ENCODE measurements around the gene ZNF536. TPM values are rescaled to one million over a fixed set of nuclear protein-coding genes. Genes with fewer than 3 reads are reported as not detected.
"Not testable (repeated sequence)": the region's sequence is repeated elsewhere in the genome, so short reads cannot be mapped to it uniquely, and the experiment has no call there.

ZNF536 gene
- total RNA-seq, 2 donors from 2014 or later, result not detected

DNA sequence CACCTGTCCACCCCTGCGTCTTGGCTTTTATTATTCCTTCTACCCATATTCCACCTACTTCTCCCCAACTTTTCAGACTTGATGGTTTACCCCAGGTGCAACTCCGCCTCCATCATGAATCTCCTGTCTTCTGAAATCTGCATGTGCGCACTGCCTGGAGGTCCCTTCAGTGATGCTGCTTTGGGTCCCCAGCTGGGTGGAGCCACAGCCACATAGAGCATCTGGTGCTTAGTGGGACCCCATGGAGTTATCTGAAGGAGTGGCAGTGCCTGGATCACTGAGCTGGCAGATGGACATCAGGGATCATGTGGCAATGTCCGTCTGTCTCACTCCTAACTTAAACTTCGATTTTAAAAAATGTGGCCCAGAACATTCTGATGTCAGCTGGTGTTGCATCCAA lies 13.5 kb downstream of the ZNF536 start:
- H3K27ac Mint-ChIP-seq, result no peak overlapping the region
- no peak for ATAC-seq (replicated peaks)
- no peak overlapping the region for H3K4me3 Mint-ChIP-seq
- H3K4me1 Mint-ChIP-seq, result no peaks in the 10 kb centered on the region
- H3K36me3 Mint-ChIP-seq (ENCODE audit: low read depth), result no peaks in the 10 kb centered on the region
- H3K9me3 Mint-ChIP-seq, result no peaks in the 10 kb centered on the region
- H3K27me3 Mint-ChIP-seq, result peaks cover 12% of the 10 kb centered on the region

DNA sequence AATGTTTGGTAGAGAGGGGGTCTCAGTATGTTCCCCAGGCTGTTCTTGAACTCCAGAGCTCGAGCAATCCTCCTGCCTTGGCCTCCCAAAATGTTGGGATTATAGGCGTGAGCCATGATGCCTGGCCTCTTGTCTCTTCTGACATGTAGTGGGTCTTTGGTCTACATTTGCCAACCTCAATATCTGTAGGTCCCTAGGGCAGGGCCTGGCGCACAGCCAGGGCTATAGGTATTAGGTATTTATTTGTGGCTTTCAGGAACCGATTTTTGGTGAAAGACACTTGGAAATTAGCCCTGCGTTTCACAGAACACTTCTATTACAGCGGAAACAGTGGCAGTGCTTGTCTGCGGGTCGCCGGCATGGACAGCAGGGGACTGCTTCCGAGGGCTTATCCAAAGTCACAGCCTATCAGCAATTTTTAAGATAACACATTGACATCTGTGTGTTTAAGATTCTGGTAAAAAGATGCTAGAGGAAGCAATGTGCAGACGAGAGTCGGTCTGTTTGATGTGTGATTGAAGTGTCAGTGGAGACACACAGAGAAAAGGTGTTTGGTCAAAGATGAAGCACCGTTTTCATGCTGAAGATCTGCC lies 14.5 kb downstream of the ZNF536 start:
- no peak for ATAC-seq (replicated peaks)
- H3K4me3 Mint-ChIP-seq, result no peak overlapping the region
- no peaks in the 10 kb centered on the region for H3K36me3 Mint-ChIP-seq (ENCODE audit: low read depth)
- peaks cover 8% of the 10 kb centered on the region for H3K27me3 Mint-ChIP-seq
- H3K27ac Mint-ChIP-seq, result no peak overlapping the region
- no peaks in the 10 kb centered on the region for H3K9me3 Mint-ChIP-seq
- no peaks in the 10 kb centered on the region for H3K4me1 Mint-ChIP-seq

- H3K4me1 Mint-ChIP-seq, result no peaks in the 10 kb centered on the region
- no peaks in the 10 kb centered on the region for H3K36me3 Mint-ChIP-seq (ENCODE audit: low read depth)
- H3K4me3 Mint-ChIP-seq, result no peak overlapping the region
- H3K27me3 Mint-ChIP-seq, result peaks cover 8% of the 10 kb centered on the region
- H3K9me3 Mint-ChIP-seq, result no peaks in the 10 kb centered on the region
- no peak overlapping the region for H3K27ac Mint-ChIP-seq
- ATAC-seq (replicated peaks), result no peak
Observed at GRCh38 chr19:30387311-30388115, 15.3 kb downstream of the ZNF536 start.

GRCh38 chr19:30388327-30388726 lies 16.1 kb downstream of the ZNF536 start:
- H3K36me3 Mint-ChIP-seq (ENCODE audit: low read depth), result no peaks in the 10 kb centered on the region
- no peak overlapping the region for H3K4me3 Mint-ChIP-seq
- peaks cover 9% of the 10 kb centered on the region for H3K27me3 Mint-ChIP-seq
- ATAC-seq (replicated peaks), result no peak
- H3K27ac Mint-ChIP-seq, result no peak overlapping the region
- H3K4me1 Mint-ChIP-seq, result no peaks in the 10 kb centered on the region
- H3K9me3 Mint-ChIP-seq, result no peaks in the 10 kb centered on the region

DNA sequence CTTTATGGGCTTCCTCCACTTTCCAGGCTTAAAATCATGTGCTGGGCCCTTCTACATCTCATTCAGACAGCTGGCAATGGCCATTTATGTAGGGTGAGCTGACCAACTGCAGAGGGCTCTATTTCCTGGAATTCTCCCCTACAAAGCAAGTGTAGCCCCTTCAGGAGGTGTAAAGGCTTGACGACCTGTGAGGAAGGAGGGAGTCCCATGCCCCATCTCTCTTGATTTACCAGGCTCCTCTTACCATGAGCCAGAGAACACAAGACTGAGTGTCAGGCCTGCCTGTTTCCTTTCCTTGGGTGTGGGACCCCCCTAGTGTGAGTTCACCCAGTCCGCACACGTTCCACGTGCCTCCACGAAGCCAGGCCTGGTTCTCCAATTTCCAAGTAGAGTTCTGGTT lies 16.6 kb downstream of the ZNF536 start:
- H3K9me3 Mint-ChIP-seq, result no peaks in the 10 kb centered on the region
- H3K4me1 Mint-ChIP-seq, result no peaks in the 10 kb centered on the region

GRCh38 chr19:30390356-30390988 lies 18.3 kb downstream of the ZNF536 start:
- H3K9me3 Mint-ChIP-seq, result no peaks in the 10 kb centered on the region
- no peak overlapping the region for H3K27ac Mint-ChIP-seq
- no peaks in the 10 kb centered on the region for H3K36me3 Mint-ChIP-seq (ENCODE audit: low read depth)
- no peak for ATAC-seq (replicated peaks)
- peaks cover 15% of the 10 kb centered on the region for H3K27me3 Mint-ChIP-seq
- H3K4me3 Mint-ChIP-seq, result no peak overlapping the region
- H3K4me1 Mint-ChIP-seq, result no peaks in the 10 kb centered on the region

More for the DNA sequence above, 16.6 kb downstream of the ZNF536 start:
- no peak for ATAC-seq (replicated peaks)
- H3K4me3 Mint-ChIP-seq, result no peak overlapping the region
- H3K27me3 Mint-ChIP-seq, result peaks cover 14% of the 10 kb centered on the region
- H3K27ac Mint-ChIP-seq, result no peak overlapping the region
- no peaks in the 10 kb centered on the region for H3K36me3 Mint-ChIP-seq (ENCODE audit: low read depth)

GRCh38 chr19:30391052-30391451 lies 18.9 kb downstream of the ZNF536 start:
- Mint-ChIP-seq H3K27ac (no peak overlapping the region), H3K4me3 (no peak overlapping the region), H3K27me3 (peaks cover 15% of the 10 kb centered on the region), H3K36me3 (ENCODE audit: low read depth) (no peaks in the 10 kb centered on the region), H3K4me1 (no peaks in the 10 kb centered on the region), H3K9me3 (no peaks in the 10 kb centered on the region)
- no peak for ATAC-seq (replicated peaks)

DNA sequence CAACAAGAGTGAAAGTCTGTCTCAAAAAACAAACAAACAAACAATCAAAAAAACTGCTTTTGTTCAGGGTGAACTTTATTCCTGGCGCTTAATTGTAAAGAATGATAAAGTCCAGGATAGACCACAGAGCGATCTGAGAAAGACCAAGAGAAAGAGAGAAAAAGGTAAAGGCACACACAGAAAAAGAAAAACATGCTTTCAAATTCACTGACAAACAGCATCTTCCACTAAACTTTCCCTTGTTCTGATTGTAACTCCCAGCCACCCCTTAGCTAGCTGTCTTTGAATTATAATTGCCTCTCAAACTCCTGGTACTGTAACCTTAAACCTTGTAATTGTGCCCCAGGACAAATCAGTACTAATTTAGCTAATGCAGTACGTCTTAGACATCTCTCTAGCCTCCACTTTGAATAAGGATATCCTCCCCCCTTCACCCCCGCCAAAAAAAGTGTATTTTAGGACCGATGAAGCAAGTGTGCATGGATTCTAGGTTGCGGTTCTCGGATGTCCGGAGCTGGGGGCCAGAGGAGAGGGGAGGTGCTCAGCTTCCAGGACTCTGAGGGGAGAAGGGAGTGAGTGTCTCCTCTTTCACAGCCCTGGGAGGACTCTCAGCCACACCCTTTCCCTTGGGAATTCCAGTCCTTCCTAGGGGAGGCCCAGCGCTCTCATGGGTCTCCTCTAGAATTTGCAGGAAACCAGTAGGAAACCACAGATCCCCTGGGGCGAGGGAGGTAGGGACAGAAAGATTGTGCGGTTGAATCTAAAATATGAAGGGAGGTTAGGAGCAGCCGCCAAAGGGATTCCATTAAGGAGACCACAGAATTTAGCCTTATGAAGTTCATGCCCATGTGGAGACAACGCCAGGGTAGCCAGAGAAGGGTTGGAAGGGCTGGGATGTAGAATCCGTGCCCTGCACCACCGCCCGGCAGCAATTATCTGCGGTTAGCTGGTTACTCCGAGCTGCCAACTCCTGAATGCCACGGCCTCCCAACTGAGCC lies 19.7 kb downstream of the ZNF536 start:
- H3K27ac Mint-ChIP-seq, result no peak overlapping the region
- peaks cover 15% of the 10 kb centered on the region for H3K27me3 Mint-ChIP-seq
- H3K36me3 Mint-ChIP-seq (ENCODE audit: low read depth), result no peaks in the 10 kb centered on the region
- H3K4me1 Mint-ChIP-seq, result no peaks in the 10 kb centered on the region
- no peaks in the 10 kb centered on the region for H3K9me3 Mint-ChIP-seq
- no peak overlapping the region for H3K4me3 Mint-ChIP-seq
- ATAC-seq (replicated peaks), result no peak

- H3K27ac Mint-ChIP-seq, result no peak overlapping the region
- H3K4me3 Mint-ChIP-seq, result no peak overlapping the region
- peak; percentile 44 for ATAC-seq (replicated peaks)
- no peaks in the 10 kb centered on the region for H3K4me1 Mint-ChIP-seq
- H3K36me3 Mint-ChIP-seq (ENCODE audit: low read depth), result no peaks in the 10 kb centered on the region
- H3K9me3 Mint-ChIP-seq, result no peaks in the 10 kb centered on the region
- peaks cover 12% of the 10 kb centered on the region for H3K27me3 Mint-ChIP-seq
Observed at GRCh38 chr19:30393046-30393445, 20.9 kb downstream of the ZNF536 start.

DNA sequence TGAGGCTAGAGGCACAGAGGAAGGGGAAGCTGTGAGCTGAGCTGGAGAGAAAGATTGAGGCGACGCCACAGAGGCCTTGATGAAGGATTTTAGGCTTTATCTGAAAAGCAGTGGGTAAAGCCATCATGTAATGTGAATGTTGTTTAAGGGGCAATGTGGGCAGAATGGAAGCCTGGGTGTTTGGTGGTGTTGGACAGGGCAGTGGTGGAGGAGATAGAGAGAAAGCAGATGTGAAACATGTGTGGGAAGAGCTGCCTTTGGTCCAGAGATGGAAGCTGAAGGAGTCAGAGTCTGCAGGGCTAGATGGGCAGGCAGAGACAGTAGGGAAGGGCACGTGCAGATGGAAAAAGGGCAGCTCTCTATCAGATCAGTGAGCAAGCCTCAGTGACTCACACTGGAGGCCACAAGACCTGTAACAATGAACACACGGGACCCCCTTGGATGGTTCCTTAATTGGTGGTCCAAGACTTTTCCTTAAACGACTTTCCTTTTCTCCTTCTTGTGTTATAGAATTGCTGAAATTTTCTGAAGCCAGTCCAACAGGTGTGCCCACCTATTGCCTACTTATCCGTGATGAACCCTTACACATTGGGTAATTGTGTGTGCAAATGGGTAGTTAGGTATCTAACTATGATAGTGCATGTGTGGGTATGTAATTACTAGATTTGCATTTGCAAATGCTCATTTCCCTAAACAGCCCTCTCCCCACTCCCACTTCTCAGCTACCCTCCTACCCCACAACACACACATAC lies 21.7 kb downstream of the ZNF536 start:
- no peaks in the 10 kb centered on the region for H3K36me3 Mint-ChIP-seq (ENCODE audit: low read depth)
- H3K27me3 Mint-ChIP-seq, result peaks cover 9% of the 10 kb centered on the region
- H3K9me3 Mint-ChIP-seq, result no peaks in the 10 kb centered on the region
- no peak overlapping the region for H3K27ac Mint-ChIP-seq
- no peak overlapping the region for H3K4me3 Mint-ChIP-seq
- ATAC-seq (replicated peaks), result no peak
- H3K4me1 Mint-ChIP-seq, result no peaks in the 10 kb centered on the region

- Mint-ChIP-seq H3K4me1 (no peaks in the 10 kb centered on the region), H3K36me3 (ENCODE audit: low read depth) (no peaks in the 10 kb centered on the region), H3K9me3 (no peaks in the 10 kb centered on the region), H3K4me3 (no peak overlapping the region), H3K27me3 (peaks cover 7% of the 10 kb centered on the region), H3K27ac (no peak overlapping the region)
- ATAC-seq (replicated peaks), result no peak
Observed at GRCh38 chr19:30394481-30395151, 22.4 kb downstream of the ZNF536 start.

GRCh38 chr19:30395283-30395682 lies 23.1 kb downstream of the ZNF536 start:
- no peak for ATAC-seq (replicated peaks)
- Mint-ChIP-seq H3K4me1 (no peaks in the 10 kb centered on the region), H3K36me3 (ENCODE audit: low read depth) (no peaks in the 10 kb centered on the region), H3K27me3 (peaks cover 7% of the 10 kb centered on the region), H3K4me3 (no peak overlapping the region), H3K9me3 (no peaks in the 10 kb centered on the region), H3K27ac (no peak overlapping the region)

DNA sequence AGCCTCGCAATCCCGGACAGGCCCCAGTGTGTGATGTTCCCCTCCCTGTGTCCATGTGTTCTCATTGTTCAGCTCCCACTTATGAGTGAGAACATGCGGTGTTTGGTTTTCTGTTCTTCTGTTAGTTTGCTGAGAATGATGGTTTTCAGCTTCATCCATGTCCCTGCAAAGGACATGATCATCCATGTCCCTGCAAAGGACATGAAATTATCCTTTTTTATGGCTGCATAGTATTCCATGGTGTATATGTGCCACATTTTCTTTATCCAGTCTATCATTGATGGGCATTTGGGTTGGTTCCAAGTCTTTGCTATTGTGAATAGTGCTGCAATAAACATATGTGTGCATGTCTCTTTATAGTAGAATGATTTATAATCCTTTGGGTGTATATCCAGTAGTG lies 26.4 kb downstream of the ZNF536 start:
- H3K36me3 Mint-ChIP-seq (ENCODE audit: low read depth); H3K4me3 Mint-ChIP-seq; H3K27ac Mint-ChIP-seq; H3K4me1 Mint-ChIP-seq; H3K27me3 Mint-ChIP-seq; ATAC-seq (replicated peaks); H3K9me3 Mint-ChIP-seq: not testable (repeated sequence)
